K562 (cell line): ENCODE results near the gene PDE4D. TPM values are rescaled to one million over a fixed set of nuclear protein-coding genes. Genes with fewer than 3 reads are reported as not detected.

ENCODE experiments used
- ATAC-seq: fragments of 200-7000 bp; cut with Tn5 transposase; 3 replicates; pipeline ENCODE4 v1.9.1; 2020; ENCODE audit warnings: moderate library complexity
- BruUV-seq: library from RNA; stranded (reverse); fragments of 400-500 nt; replicated peaks from 2 replicates; lab custom pipeline; 2021; lab: Mats Ljungman, UMichigan
- CTCF ChIA-PET: fragments of 300-600 bp; formaldehyde crosslinking; extraction: SDS; loops from one replicate; lab custom pipeline; 2021; ENCODE audit warnings: low intra/inter-chr PET ratio; lab: Yijun Ruan, JAX
- POLR2A ChIA-PET: fragments of 300-600, 350-650 bp; sonication (Branson Sonifier 250); formaldehyde crosslinking; extraction: SDS; loops from one replicate; lab custom pipeline; 2021; ENCODE audit warnings: antibody characterized with exemption, inconsistent platforms; lab: Yijun Ruan, JAX
- DNase-seq, 4 experiments: peaks; one replicate each; pipeline versions ENCODE4 v3.0.0 to v3.0.0-alpha.2; 2011 to 2018; ENCODE audit warnings: low spot score in 3 of 4, mixed read lengths in 3 of 4; ENCODE audit errors: extremely low read depth in 1 of 4
- FAIRE-seq: peaks from 2 replicates; lab custom pipeline; 2011; peaks lifted over from hg19 to GRCh38; lab: Jason Lieb, UNC
- H2AFZ ChIP-seq: 2 replicates; pipeline ENCODE4 v1.6.0; 2011; ENCODE audit warnings: low read depth, low read length, control low read depth, inconsistent platforms
- H3K27ac ChIP-seq: fragments of 200-600 bp; 3 replicates; pipeline ENCODE4 v1.8.0; 2011; ENCODE audit warnings: low read depth, mild to moderate bottlenecking, control low read depth, inconsistent platforms, low read length, moderate library complexity, mixed read lengths; ENCODE audit errors: extremely low read depth
- H3K27me3 ChIP-seq, 2 experiments: fragments of 300-600 bp in 1 of 2; 2 replicates in 1 of 2; 3 replicates in 1 of 2; pipeline versions ENCODE4 v1.6.0 to v1.8.0; 2011; ENCODE audit warnings: inconsistent platforms in 2 of 2, low read length in 2 of 2, mild to moderate bottlenecking in 1 of 2, mixed read lengths in 1 of 2, moderate library complexity in 1 of 2; ENCODE audit not compliant: control insufficient read depth in 2 of 2, insufficient read depth in 2 of 2
- H3K36me3 ChIP-seq: fragments of 300-600 bp; 3 replicates; pipeline ENCODE4 v1.8.0; 2011; ENCODE audit warnings: mild to moderate bottlenecking, low read length, inconsistent platforms; ENCODE audit not compliant: control insufficient read depth, insufficient read depth
- H3K4me1 ChIP-seq, 2 experiments: fragments of 200-600 bp in 1 of 2; replicated peaks in 1 of 2; 2 replicates in 1 of 2; 3 replicates in 1 of 2; pipeline versions ENCODE4 v1.5.1 to v1.8.0; 2011; ENCODE audit warnings: inconsistent platforms in 2 of 2, low read length in 2 of 2, mild to moderate bottlenecking in 1 of 2, mixed read lengths in 1 of 2, moderate library complexity in 1 of 2; ENCODE audit not compliant: control insufficient read depth in 2 of 2, insufficient read depth in 2 of 2
- H3K4me2 ChIP-seq: 2 replicates; pipeline ENCODE4 v1.6.1; 2011; ENCODE audit warnings: low read length, control low read depth, inconsistent platforms, mixed read lengths; ENCODE audit not compliant: insufficient read depth
- H3K4me3 ChIP-seq: fragments of 200-600 bp; sonication (generic), shearing (Covaris generic); 2 replicates; pipeline ENCODE4 v1.5.1; 2016; ENCODE audit warnings: control low read depth, inconsistent platforms
- H3K79me2 ChIP-seq: fragments of 200-600 bp; 3 replicates; pipeline ENCODE4 v1.8.0; 2011; ENCODE audit warnings: low read length, inconsistent platforms; ENCODE audit not compliant: control insufficient read depth, insufficient read depth
- H3K9ac ChIP-seq, 2 experiments: 2 replicates each; pipeline versions ENCODE4 v1.6.0 to v1.6.1; 2011; ENCODE audit warnings: low read depth in 2 of 2, low read length in 2 of 2, control low read depth in 1 of 2, inconsistent platforms in 1 of 2, mild to moderate bottlenecking in 1 of 2, mixed read lengths in 1 of 2; ENCODE audit not compliant: insufficient read depth in 1 of 2
- H3K9me1 ChIP-seq: one replicate; pipeline ENCODE4 v1.6.0; 2011; ENCODE audit warnings: inconsistent platforms, mild to moderate bottlenecking, low read length, moderate library complexity; ENCODE audit not compliant: control insufficient read depth, insufficient read depth
- H3K9me3 ChIP-seq: replicated peaks from 2 replicates; pipeline ENCODE4 v1.5.1; 2011; ENCODE audit warnings: low read depth, low read length, inconsistent platforms; ENCODE audit not compliant: control insufficient read depth, insufficient read depth
- H4K20me1 ChIP-seq: replicated peaks from 2 replicates; pipeline ENCODE4 v1.6.1; 2011; ENCODE audit warnings: low read length, inconsistent platforms, mixed read lengths; ENCODE audit not compliant: control insufficient read depth, insufficient read depth
- ATF1 ChIP-seq, 2 experiments: fragments of 450-650 bp in 1 of 2; IDR thresholded peaks; 2 replicates each; pipeline ENCODE4 v1.6.1; 2016; ENCODE audit warnings: missing compliant biosample characterization in 1 of 2, missing genetic modification characterization in 1 of 2
- CBFA2T3 ChIP-seq: fragments of 450-650 bp; IDR thresholded peaks from 2 replicates; pipeline ENCODE4 v1.6.1; 2017
- CREB3 ChIP-seq: fragments of 450-650 bp; conservative IDR thresholded peaks from 2 replicates; pipeline ENCODE4 v1.6.1; 2016; ENCODE audit warnings: missing genetic modification characterization, low read depth, mild to moderate bottlenecking, missing compliant biosample characterization, moderate library complexity
- ESRRA ChIP-seq: fragments of 450-650 bp; IDR thresholded peaks from 2 replicates; pipeline ENCODE4 v1.6.1; 2014; ENCODE audit warnings: low read depth, mild to moderate bottlenecking, moderate library complexity, borderline replicate concordance
- HEY1 ChIP-seq: fragments of 250-450 bp; sonication (Bioruptor Pico); IDR thresholded peaks from 2 replicates; pipeline ENCODE4 v1.5.0; 2020; ENCODE audit warnings: mild to moderate bottlenecking, moderate library complexity, borderline replicate concordance
- HMGXB4 ChIP-seq: sonication (generic); formaldehyde crosslinking; IDR thresholded peaks from 2 replicates; pipeline ENCODE4 v1.8.1; 2023; ENCODE audit warnings: mild to moderate bottlenecking, missing genetic modification reagents
- MBD2 ChIP-seq: sonication (generic); IDR thresholded peaks from 2 replicates; pipeline ENCODE4 v1.6.1; 2016; ENCODE audit warnings: low read depth, borderline replicate concordance
- MLLT1 ChIP-seq, 2 experiments: fragments of 450-650 bp; IDR thresholded peaks; 2 replicates each; pipeline ENCODE4 v1.6.1; 2016
- RREB1 ChIP-seq: fragments of 250-450 bp; sonication (Bioruptor Pico); IDR thresholded peaks from 2 replicates; pipeline ENCODE4 v1.4.0; 2020
- ZNF124 ChIP-seq: sonication (generic); formaldehyde crosslinking; IDR thresholded peaks from 2 replicates; pipeline ENCODE4 v1.8.1; 2022; ENCODE audit warnings: missing genetic modification reagents
- ZNF134 ChIP-seq: fragments of 250-450 bp; sonication (Bioruptor Pico); conservative IDR thresholded peaks from 2 replicates; pipeline ENCODE4 v1.4.0; 2020
- ZNF140 ChIP-seq: fragments of 250-450 bp; sonication (Bioruptor Pico); IDR thresholded peaks from 2 replicates; pipeline ENCODE4 v1.8.0; 2021; ENCODE audit warnings: moderate library complexity, mild to moderate bottlenecking, inconsistent platforms
- ZNF263 ChIP-seq: sonication (generic); formaldehyde crosslinking; IDR thresholded peaks from 2 replicates; pipeline ENCODE4 v1.8.0; 2022; ENCODE audit warnings: mild to moderate bottlenecking, missing genetic modification reagents, borderline replicate concordance
- in situ Hi-C: fragments of 300-500 bp; cut with MboI; formaldehyde crosslinking; loops from 4 replicates; pipeline ENCODE4 v1.15.0; 2018; ENCODE audit warnings: inconsistent platforms, mixed read lengths
- intact Hi-C: fragments of 100-400 bp; cut with micrococcal nuclease; formaldehyde crosslinking; loops from 2 replicates; pipeline ENCODE4 v1.14.2; 2022
- polyA plus RNA-seq, 8 experiments: library from polyadenylated mRNA; depleted of rRNA in 4 of 8; stranded (reverse) in 5 of 8; unstranded in 3 of 8; fragments of >200 nt; fragmentation: Nextera tagmentation in 2 of 8; fragmentation: Illumina TruSeq in 1 of 8; extraction: Ambion mirVana in 2 of 8; extraction: Trizol in 1 of 8; gene quantifications; 2 replicates each; pipeline versions ENCODE4 v1.2.1 to v1.2.3, GENCODE V29; 2011 to 2014; ENCODE audit warnings: inconsistent platforms in 1 of 8, missing spikeins in 1 of 8
- total RNA-seq, 7 experiments: library from RNA; depleted of rRNA in 6 of 7; stranded (reverse); fragments of >200 nt in 6 of 7; fragmentation: Illumina TruSeq in 2 of 7; extraction: Trizol in 2 of 7; gene quantifications; 2 replicates each; pipeline versions ENCODE4 v1.2.1 to v1.2.3, GENCODE V29; 2011 to 2021; ENCODE audit warnings: low replicate concordance in 1 of 7

Gene PDE4D
- total and polyA plus RNA-seq, 9 of the 15 experiments (the other 6 are each of a cell fraction or from before 2014, with no cell fraction given): 0.04 to 0.46 (median 0.13) TPM

- Histone ChIP-seq H3K4me2 (no peak overlapping the region), H3K27ac (no peak overlapping the region), H2AFZ (no peak overlapping the region), H3K79me2 (no peaks in the 10 kb centered on the region), H3K9me1 (no peaks in the 10 kb centered on the region), H4K20me1 (no peaks in the 10 kb centered on the region), H3K36me3 (no peaks in the 10 kb centered on the region), H3K4me1 (no peaks in the 10 kb centered on the region), H3K9me3 (no peaks in the 10 kb centered on the region), H3K9ac (no peak overlapping the region), H3K27me3 (no peaks in the 10 kb centered on the region), H3K4me3 (no peak overlapping the region)
- no peak for ATAC-seq
- DNase-seq: no peak
- POLR2A ChIA-PET: no interaction called here
- in situ Hi-C loops (no loop called here), intact Hi-C loops (no loop called here)
- BruUV-seq: no TSS peak
- CTCF ChIA-PET: no interaction called here
- no peak for FAIRE-seq
- TF ChIP-seq MBD2 (no peak), CBFA2T3 (no peak), ZNF124 (CRISPR knock-in tag) (no peak), ZNF140 (CRISPR knock-in tag) (no peak), RREB1 (CRISPR knock-in tag) (no peak), ESRRA (no peak), HMGXB4 (CRISPR knock-in tag) (no peak), ZNF263 (CRISPR knock-in tag) (no peak), MLLT1 (IDR thresholded peaks at IDR 0.05) (no peak), HEY1 (CRISPR knock-in tag) (no peak), ZNF134 (CRISPR knock-in tag) (no peak), ATF1 (CRISPR knock-in tag; IDR thresholded peaks at IDR 0.05) (no peak), ATF1 (tag; IDR thresholded peaks at IDR 0.05) (no peak), CREB3 (tag) (no peak)
These were observed 272.9 kb downstream of the PDE4D start for GRCh38 chr5:59620535-59621212.
